Measurements from ENCODE around the gene ABHD11.

Gene ABHD11

DNA sequence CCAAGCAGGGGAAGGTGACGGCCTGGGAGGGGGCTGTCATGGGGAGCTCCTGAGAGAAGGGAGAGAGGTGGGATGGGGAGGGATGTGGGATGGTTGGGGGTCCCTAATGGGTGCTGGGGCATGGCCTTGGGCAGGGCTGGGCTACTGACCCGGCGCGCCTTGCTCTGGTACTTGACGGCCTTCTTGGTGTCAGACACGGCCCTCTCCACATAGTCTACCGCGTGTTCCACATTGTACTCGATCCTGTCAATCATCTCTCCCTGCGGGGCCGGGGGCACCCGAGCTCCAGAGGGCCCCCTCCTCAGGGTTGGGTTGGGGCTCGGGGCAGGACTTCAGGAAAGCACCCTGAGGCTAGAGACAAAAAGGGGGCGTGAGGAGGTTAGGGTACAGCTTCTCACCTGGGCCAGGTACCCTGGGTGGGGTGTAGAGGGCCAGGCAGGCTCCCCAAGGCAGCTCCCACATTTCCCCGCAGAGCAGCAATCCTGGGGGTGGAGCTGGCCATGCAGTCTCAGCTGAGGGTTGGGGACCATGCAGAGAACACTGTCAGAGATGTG lies 37.9 kb downstream of the ABHD11 start:
- no peak for DNase-seq

DNA sequence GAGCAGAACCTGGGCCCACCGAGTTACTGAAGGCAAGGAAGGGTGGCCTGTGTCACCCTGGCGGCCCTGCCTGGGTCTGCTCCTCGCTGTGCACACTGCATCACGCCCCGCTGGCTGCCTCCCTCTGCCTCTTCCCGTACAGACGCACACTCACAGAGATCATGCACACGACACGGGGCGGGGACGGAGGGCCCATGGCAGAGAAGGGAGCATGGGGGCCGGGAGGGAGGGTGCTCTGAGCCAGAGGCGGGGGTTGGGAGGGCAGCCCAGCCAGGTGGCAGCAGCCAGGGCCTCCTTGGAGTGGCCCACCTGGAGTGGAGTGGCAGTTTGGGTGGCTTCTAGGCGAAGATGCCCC lies 38.6 kb downstream of the ABHD11 start:
- DNase-seq, result no peak

DNA sequence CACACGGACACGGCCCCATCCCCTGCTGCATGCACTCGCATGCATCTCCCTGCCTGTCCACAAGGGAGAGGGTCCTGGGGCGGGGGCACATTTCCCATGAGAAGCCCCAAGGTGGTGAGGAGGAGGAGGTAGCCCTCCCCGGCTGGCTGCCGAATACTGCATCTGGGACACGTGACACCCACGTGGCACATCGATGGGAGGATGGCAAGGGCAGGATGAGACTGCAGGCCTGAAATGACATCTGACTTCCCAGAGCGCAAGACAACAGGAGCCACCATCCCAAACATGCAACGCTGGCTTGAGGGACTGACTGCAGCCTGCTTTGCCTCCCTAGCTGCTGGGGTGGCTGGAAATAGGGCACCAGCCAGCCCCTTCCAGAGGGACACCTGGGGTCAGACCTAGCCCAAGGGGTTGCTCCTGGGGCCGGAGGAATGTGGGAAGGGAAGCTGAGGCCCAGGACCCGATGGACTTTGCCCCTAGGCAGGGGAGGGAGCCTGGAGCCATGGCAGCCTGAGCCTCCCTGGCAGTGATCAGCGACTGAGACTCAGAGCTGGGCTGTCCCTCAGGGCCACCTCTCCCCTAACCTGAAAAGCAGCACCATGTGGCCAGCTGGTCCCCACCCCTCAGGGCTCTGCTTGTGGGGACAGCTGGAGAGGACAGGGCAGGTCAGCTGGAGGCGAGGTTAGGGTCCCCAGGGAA lies 39.1 kb downstream of the ABHD11 start:
- DNase-seq, result no peak

DNA sequence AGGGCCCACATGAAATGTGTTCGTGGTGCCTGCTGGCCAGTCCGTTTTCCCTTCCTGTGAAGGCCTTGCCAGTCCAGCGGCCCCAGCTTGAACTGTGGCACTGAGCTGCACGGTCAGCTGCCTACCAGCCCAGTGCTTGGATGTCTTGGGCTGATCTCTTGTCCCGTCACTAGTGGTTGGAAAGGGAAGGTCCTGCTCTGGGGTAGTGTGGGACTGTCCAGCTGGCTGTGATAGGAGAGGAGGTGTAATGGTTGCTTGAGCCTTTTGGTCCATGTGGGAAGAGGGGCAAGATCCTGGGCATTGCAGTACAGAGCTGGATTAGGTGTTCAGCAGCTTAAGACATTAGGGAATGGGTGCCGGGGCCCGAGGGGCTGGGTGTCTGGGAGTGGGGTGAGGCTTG lies 40.2 kb downstream of the ABHD11 start:
- no peak for DNase-seq

DNA sequence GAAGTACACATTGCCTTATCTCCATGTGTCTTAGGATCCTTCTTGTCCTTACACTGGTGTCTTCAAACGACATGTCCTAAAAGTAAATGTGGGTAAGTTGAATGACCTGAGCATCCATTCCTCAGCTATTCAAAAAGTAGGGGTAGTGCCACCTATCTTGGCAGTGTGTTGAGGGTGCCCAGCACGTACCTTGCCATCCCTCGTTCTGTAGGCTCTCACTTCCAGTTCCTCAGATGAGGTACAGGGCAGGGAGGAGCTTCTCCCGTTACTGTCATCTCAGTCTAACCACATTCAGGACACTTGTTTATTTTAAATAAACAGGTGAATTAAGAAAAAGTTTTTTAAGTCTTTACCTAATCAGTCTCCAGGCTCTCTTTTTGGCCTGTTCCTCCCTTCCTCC lies 42.2 kb downstream of the ABHD11 start:
- DNase-seq, result no peak

DNA sequence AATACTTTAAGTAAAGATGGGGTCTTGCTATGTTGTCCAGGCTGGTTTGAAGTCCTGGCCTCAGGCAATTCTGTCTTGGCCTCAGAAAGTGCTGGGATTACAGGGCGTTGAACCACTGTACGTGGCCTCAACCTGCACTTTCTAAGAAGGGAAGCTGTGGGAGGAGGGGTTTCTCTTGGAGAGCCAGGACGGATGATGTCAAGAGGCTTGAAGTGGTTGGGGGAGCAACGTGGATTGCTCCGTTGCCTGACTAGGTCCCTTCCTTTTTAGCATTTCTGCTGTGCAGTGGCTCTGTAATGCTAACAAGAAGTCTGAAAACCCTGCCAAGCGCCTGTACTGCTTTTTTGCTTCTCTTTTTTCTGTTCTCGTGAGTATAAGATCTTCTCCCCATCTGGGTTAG lies 48.0 kb downstream of the ABHD11 start:
- DNase-seq, result no peak

DNA sequence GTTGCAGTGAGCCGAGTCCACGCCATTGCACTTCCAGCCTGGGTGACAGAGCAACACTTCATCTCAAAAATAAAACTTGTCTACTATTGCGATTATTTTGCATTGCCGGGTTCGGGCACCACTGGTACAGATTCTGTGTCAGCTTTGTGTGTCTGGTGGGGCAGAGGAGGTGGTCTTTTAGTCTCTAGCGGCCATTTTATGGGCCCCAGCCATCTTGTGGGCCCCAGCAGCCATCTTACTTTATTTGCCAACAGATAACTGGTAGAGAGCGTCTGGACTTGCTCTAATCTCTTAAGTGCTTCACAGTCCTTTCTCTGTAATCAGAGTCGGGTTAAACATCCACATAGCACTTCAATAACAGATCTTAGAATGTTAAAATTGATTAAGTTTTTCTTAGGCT lies 50.3 kb downstream of the ABHD11 start:
- no peak for DNase-seq

Measured in SIG-M5 (cell line).